ENCODE measurements around the gene PHF5A. TPM values are rescaled to one million over a fixed set of nuclear protein-coding genes. Genes with fewer than 3 reads are reported as not detected.

Gene PHF5A, protein sequence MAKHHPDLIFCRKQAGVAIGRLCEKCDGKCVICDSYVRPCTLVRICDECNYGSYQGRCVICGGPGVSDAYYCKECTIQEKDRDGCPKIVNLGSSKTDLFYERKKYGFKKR
- total RNA-seq: 10 to 100 TPM; 29.0 to 45.9 (median 38.0) TPM
- 39.2 TPM for total RNA-seq (2013)
- total RNA-seq: 22.7 to 115 (median 33.6) reads per million in 29 experiments

- Mint-ChIP-seq H3K9me3 (no peaks in the 10 kb centered on the region), H3K36me3 (peaks cover 42% of the 10 kb centered on the region), H3K4me1 (peaks cover 48 to 63% (median 62%) of the 10 kb centered on the region in 3 donors), H3K27me3 (no peaks in the 10 kb centered on the region), H3K4me3 (peak within 1 kb of the TSS; percentile 87 to 93 (median 87)), H3K27ac (peak within 1 kb of the TSS; percentile 99 to 100)
- POLR2A ChIA-PET: interaction anchor here (0.5 to 2.5 kb wide), 13 partner anchors 12 to 612 kb away, joined by 3 to 25 read pairs (median 5); partner anchors contain the start of genes TOB2 (in 2 of the 2), RANGAP1 (in 1 of the 2), ST13 (in 1 of the 2) and TEF (in 1 of the 2)
- peaks cover 7 to 47% of the 10 kb centered on the region in 2 donors for H3K36me3 ChIP-seq (ENCODE audit: control insufficient read depth in 2 of 2, extremely low read depth in 1 of 2, insufficient read depth in 1 of 2, low read length in 1 of 2)
- H3K4me3 ChIP-seq (ENCODE audit: control insufficient read depth in 1 of 2, extremely low read depth in 1 of 2, low read length in 1 of 2): peak within 1 kb of the TSS; percentile 92 to 96
- CTCF ChIA-PET: interaction anchor here (0.6 to 1.4 kb wide), 10 partner anchors 12 to 650 kb away, joined by 3 to 8 read pairs (median 4); partner anchors contain the start of genes PMM1 (in 1 of the 2), SLC25A17 (in 1 of the 2), ST13 (in 1 of the 2) and XPNPEP3 (in 1 of the 2)
- no peaks in the 10 kb centered on the region for H3K27me3 ChIP-seq (replicated peaks in 1 of 2; ENCODE audit: control insufficient read depth in 2 of 2, extremely low read depth in 1 of 2, insufficient read depth in 2 of 2, low read length in 1 of 2)
- 1% methylated on average over 37 of the region's 51 CpGs for WGBS (ENCODE audit: insufficient coverage)
- no peaks in the 10 kb centered on the region for H3K9me3 ChIP-seq
- H3K4me1 ChIP-seq (ENCODE audit: control insufficient read depth in 1 of 2, extremely low read depth in 1 of 2, insufficient read depth in 2 of 2, low read length in 2 of 2): peaks cover 15 to 30% of the 10 kb centered on the region in 2 experiments
- DNase-seq: peak; percentile 94 to 99 (median 97)
- peak within 1 kb of the TSS; percentile 92 for H3K27ac ChIP-seq (ENCODE audit: low read length)
- ATAC-seq (replicated peaks in 1 of 4): peak; percentile 90 to 94 (median 92)
Measured at GRCh38 chr22:41468381-41469217, at the start of gene PHF5A, which contains the start of gene ACO2. TSS of gene PHF5A (minus strand) at chr22:41468692. CDS start at chr22:41468653, 39 bp downstream. TSS of gene ACO2 (plus strand) at chr22:41469117. CDS start at chr22:41469147, 30 bp downstream.

GRCh38 chr22:41518048-41518347 lies 49.5 kb upstream of the PHF5A start:
- no peak overlapping the region for H3K27ac Mint-ChIP-seq
- no peak overlapping the region for H3K4me3 ChIP-seq (ENCODE audit: control insufficient read depth in 1 of 2, extremely low read depth in 1 of 2, low read length in 1 of 2)
- DNase-seq (no peak), ATAC-seq (replicated peaks in 1 of 4) (no peak)
- H3K27me3 ChIP-seq (replicated peaks in 1 of 2; ENCODE audit: control insufficient read depth in 2 of 2, extremely low read depth in 1 of 2, insufficient read depth in 2 of 2, low read length in 1 of 2): no peaks in the 10 kb centered on the region
- no peak overlapping the region for H3K4me3 Mint-ChIP-seq
- peaks cover 23% of the 10 kb centered on the region for H3K36me3 Mint-ChIP-seq
- H3K9me3 Mint-ChIP-seq: no peaks in the 10 kb centered on the region
- no peaks in the 10 kb centered on the region for H3K4me1 ChIP-seq (ENCODE audit: control insufficient read depth in 1 of 2, extremely low read depth in 1 of 2, insufficient read depth in 2 of 2, low read length in 2 of 2)
- H3K36me3 ChIP-seq (ENCODE audit: control insufficient read depth in 2 of 2, extremely low read depth in 1 of 2, insufficient read depth in 1 of 2, low read length in 1 of 2): peaks cover 34 to 72% of the 10 kb centered on the region in 2 donors
- ChIA-PET CTCF (interaction anchor here (0.6 to 2.3 kb wide), 5 partner anchors 17 to 363 kb away, joined by 3 to 9 read pairs (median 3); no protein-coding TSS in a partner anchor), POLR2A (no interaction called here)
- H3K9me3 ChIP-seq: no peaks in the 10 kb centered on the region
- no peak overlapping the region for H3K27ac ChIP-seq (ENCODE audit: low read length)
- H3K4me1 Mint-ChIP-seq: peaks cover 0 to 3% (median 2%) of the 10 kb centered on the region in 3 donors
- 100% methylated on average over 3 of the region's 7 CpGs for WGBS (ENCODE audit: insufficient coverage)
- no peaks in the 10 kb centered on the region for H3K27me3 Mint-ChIP-seq

DNA sequence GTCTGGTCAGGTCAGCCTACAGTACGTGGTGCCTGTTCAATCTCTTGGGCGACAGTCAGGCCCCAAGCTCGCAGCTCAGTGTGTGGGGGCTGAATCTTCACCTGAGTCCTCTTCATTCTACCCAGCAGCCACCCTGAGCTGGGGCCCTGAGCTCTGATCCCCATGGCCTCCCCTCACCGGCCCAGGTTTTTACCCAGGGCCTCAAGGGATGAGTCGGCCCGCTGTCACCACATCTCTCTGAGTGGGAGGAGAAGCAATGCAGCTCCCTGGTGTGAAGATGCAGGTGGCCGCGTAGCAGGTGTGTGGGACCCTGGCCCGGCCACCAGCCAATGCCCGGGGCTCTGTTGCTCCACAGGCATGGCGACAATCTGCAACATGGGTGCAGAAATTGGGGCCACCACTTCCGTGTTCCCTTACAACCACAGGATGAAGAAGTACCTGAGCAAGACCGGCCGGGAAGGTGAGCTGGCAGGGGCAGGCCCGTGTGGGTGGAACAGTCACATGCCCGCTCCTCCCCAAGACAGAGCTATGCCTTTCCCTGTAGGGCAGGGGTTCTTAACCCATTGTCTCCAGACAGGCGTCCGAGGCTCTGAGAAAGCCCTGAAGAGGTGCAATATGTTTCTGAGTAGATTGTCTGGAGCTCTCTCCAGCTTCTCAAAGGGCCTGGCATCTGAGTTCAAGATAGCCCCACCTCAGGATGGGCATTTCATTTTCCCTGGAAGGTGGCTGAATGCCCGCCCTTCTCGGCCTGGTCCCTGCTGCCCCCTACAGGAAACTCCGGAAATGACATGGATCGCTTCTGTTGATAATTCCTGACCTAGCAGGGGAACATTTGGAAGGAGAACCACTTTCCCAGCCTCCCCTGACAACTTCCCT lies 48.9 kb upstream of the PHF5A start:
- no peak overlapping the region for H3K27ac ChIP-seq (ENCODE audit: low read length)
- 93% methylated on average over 7 of the region's 22 CpGs for WGBS (ENCODE audit: insufficient coverage)
- POLR2A ChIA-PET: no interaction called here
- no peak overlapping the region for H3K4me3 ChIP-seq (ENCODE audit: control insufficient read depth in 1 of 2, extremely low read depth in 1 of 2, low read length in 1 of 2)
- H3K27ac Mint-ChIP-seq: no peak overlapping the region
- no peaks in the 10 kb centered on the region for H3K27me3 ChIP-seq (replicated peaks in 1 of 2; ENCODE audit: control insufficient read depth in 2 of 2, extremely low read depth in 1 of 2, insufficient read depth in 2 of 2, low read length in 1 of 2)
- H3K4me1 ChIP-seq (ENCODE audit: control insufficient read depth in 1 of 2, extremely low read depth in 1 of 2, insufficient read depth in 2 of 2, low read length in 2 of 2): no peaks in the 10 kb centered on the region
- no peaks in the 10 kb centered on the region for H3K4me1 Mint-ChIP-seq
- H3K27me3 Mint-ChIP-seq: no peaks in the 10 kb centered on the region
- no peaks in the 10 kb centered on the region for H3K9me3 Mint-ChIP-seq
- CTCF ChIA-PET: interaction anchor here (0.6 to 2.3 kb wide), 6 partner anchors 17 to 187 kb away, joined by 3 to 9 read pairs (median 5); no protein-coding TSS in a partner anchor
- H3K36me3 ChIP-seq (ENCODE audit: control insufficient read depth in 2 of 2, extremely low read depth in 1 of 2, insufficient read depth in 1 of 2, low read length in 1 of 2): peaks cover 38 to 72% of the 10 kb centered on the region in 2 donors
- no peak overlapping the region for H3K4me3 Mint-ChIP-seq
- no peaks in the 10 kb centered on the region for H3K9me3 ChIP-seq
- H3K36me3 Mint-ChIP-seq: peaks cover 20% of the 10 kb centered on the region
- DNase-seq (peak in 10 of 35 experiments; percentile 11 to 54 (median 26)), ATAC-seq (replicated peaks in 1 of 4) (no peak)

GRCh38 chr22:41516462-41516861 lies 48.0 kb upstream of the PHF5A start:
- H3K27ac Mint-ChIP-seq: no peak overlapping the region
- H3K36me3 ChIP-seq (ENCODE audit: control insufficient read depth in 2 of 2, extremely low read depth in 1 of 2, insufficient read depth in 1 of 2, low read length in 1 of 2): peaks cover 41 to 81% of the 10 kb centered on the region in 2 donors
- H3K9me3 ChIP-seq: no peaks in the 10 kb centered on the region

GRCh38 chr22:41513391-41513790 lies 44.9 kb upstream of the PHF5A start:
- H3K9me3 ChIP-seq: no peaks in the 10 kb centered on the region
- peaks cover 44 to 87% of the 10 kb centered on the region in 2 donors for H3K36me3 ChIP-seq (ENCODE audit: control insufficient read depth in 2 of 2, extremely low read depth in 1 of 2, insufficient read depth in 1 of 2, low read length in 1 of 2)
- Mint-ChIP-seq H3K4me3 (no peak overlapping the region), H3K9me3 (no peaks in the 10 kb centered on the region), H3K36me3 (peaks cover 31% of the 10 kb centered on the region), H3K27ac (no peak overlapping the region), H3K4me1 (no peaks in the 10 kb centered on the region), H3K27me3 (no peaks in the 10 kb centered on the region)
- DNase-seq (no peak), ATAC-seq (replicated peaks in 1 of 4) (no peak)
- no peaks in the 10 kb centered on the region for H3K4me1 ChIP-seq (ENCODE audit: control insufficient read depth in 1 of 2, extremely low read depth in 1 of 2, insufficient read depth in 2 of 2, low read length in 2 of 2)
- H3K27me3 ChIP-seq (replicated peaks in 1 of 2; ENCODE audit: control insufficient read depth in 2 of 2, extremely low read depth in 1 of 2, insufficient read depth in 2 of 2, low read length in 1 of 2): no peaks in the 10 kb centered on the region
- ChIA-PET CTCF (no interaction called here), POLR2A (no interaction called here)
- 95% methylated on average over 4 of the region's 5 CpGs for WGBS (ENCODE audit: insufficient coverage)
- no peak overlapping the region for H3K27ac ChIP-seq (ENCODE audit: low read length)
- no peak overlapping the region for H3K4me3 ChIP-seq (ENCODE audit: control insufficient read depth in 1 of 2, extremely low read depth in 1 of 2, low read length in 1 of 2)

More at GRCh38 chr22:41516462-41516861, 48.0 kb upstream of the PHF5A start:
- Mint-ChIP-seq H3K4me3 (no peak overlapping the region), H3K4me1 (no peaks in the 10 kb centered on the region), H3K27me3 (no peaks in the 10 kb centered on the region), H3K36me3 (peaks cover 22% of the 10 kb centered on the region), H3K9me3 (no peaks in the 10 kb centered on the region)
- ATAC-seq (replicated peaks in 1 of 4) (no peak), DNase-seq (no peak)
- CTCF ChIA-PET: interaction anchor here (0.5 to 2.3 kb wide), 4 partner anchors 54 to 113 kb away, joined by 5 to 9 read pairs (median 5); no protein-coding TSS in a partner anchor
- POLR2A ChIA-PET: no interaction called here
- no peaks in the 10 kb centered on the region for H3K4me1 ChIP-seq (ENCODE audit: control insufficient read depth in 1 of 2, extremely low read depth in 1 of 2, insufficient read depth in 2 of 2, low read length in 2 of 2)
- 94% methylated on average over 8 of the region's 8 CpGs for WGBS (ENCODE audit: insufficient coverage)
- no peak overlapping the region for H3K27ac ChIP-seq (ENCODE audit: low read length)
- no peaks in the 10 kb centered on the region for H3K27me3 ChIP-seq (replicated peaks in 1 of 2; ENCODE audit: control insufficient read depth in 2 of 2, extremely low read depth in 1 of 2, insufficient read depth in 2 of 2, low read length in 1 of 2)
- H3K4me3 ChIP-seq (ENCODE audit: control insufficient read depth in 1 of 2, extremely low read depth in 1 of 2, low read length in 1 of 2): no peak overlapping the region
